Tibial nerve (tissue), 3 donors: ENCODE data around the gene AMOTL2.

Source experiments
- CTCF ChIP-seq, 5 experiments: fragments of 200-600 bp in 3 of 5; fragments of 450-650 bp in 2 of 5; sonication (generic) in 3 of 5; IDR thresholded peaks; one replicate each; pipeline ENCODE4 v1.5.1; 2016 to 2019; ENCODE audit warnings: antibody characterized with exemption in 5 of 5, mild to moderate bottlenecking in 3 of 5, moderate library complexity in 2 of 5
- POLR2A ChIP-seq, 2 donors: fragments of 450-650 bp; IDR thresholded peaks; one replicate each; pipeline ENCODE4 v1.6.1; 2017; ENCODE audit warnings: antibody characterized with exemption in 2 of 2, mild to moderate bottlenecking in 2 of 2, moderate library complexity in 2 of 2

GRCh38 chr3:134356411-134357040, 17.7 kb downstream of the AMOTL2 start:
- TF ChIP-seq POLR2A (IDR thresholded peaks at IDR 0.05) (no peak), CTCF (IDR thresholded peaks at IDR 0.05) (no peak)
